T-helper 1 cell treated with Interleukin-12 subunit alpha and Interleukin-12 subunit beta and Interleukin-4 antibody, amounts not matched to agents 30 ng/mL and 1 ng/mL, for 36 hours (primary cell): Measurements from ENCODE around the gene INPP5D. TPM values are rescaled to one million over a fixed set of nuclear protein-coding genes. Genes with fewer than 3 reads are reported as not detected.

Source experiments
- intact Hi-C: fragments of 100-400 bp; cut with micrococcal nuclease; formaldehyde crosslinking; loops from one replicate; pipeline ENCODE4 v1.15.1; 2024
- total RNA-seq: library from RNA; stranded (reverse); gene quantifications from 2 replicates; pipeline ENCODE4 v1.2.3, GENCODE V29; 2022

Gene INPP5D
- total RNA-seq, 1 donor from 2014 or later, result 128 TPM

DNA sequence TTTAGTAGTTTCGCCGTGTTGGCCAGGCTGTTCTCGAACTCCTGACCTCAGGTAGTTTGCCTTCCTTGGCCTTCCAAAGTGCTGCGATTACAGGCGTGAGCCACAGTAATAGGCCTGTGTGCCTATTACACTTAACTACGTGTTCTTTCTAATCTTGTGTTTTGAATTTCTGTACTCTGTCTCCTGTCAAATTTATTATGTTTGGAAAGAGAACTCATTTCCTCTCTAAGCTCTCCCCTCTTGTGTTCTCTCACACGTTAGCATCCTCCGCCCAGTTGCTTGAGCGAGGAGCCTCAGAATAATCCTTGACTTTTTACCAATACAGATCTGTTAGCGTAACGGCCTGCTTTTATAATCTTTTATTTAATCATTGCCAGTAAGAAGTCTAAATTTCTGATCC is 195.0 kb downstream of the INPP5D start:
- intact Hi-C loops, result loop anchor here (10.0 kb wide), 1 partner anchor 1630 kb away; no protein-coding TSS in a partner anchor

- intact Hi-C loops, result loop anchor here (10.0 kb wide), 1 partner anchor 1631 kb away; no protein-coding TSS in a partner anchor
Observed at GRCh38 chr2:233256048-233256447, 195.9 kb downstream of the INPP5D start.

Other genes starting within 250 kb of the INPP5D start
- 1.2 TPM in 2 replicates for gene SNORC, start 190.1 kb upstream of the INPP5D start, total RNA-seq
- not detected in 2 replicates for gene NGEF, start 47.1 kb upstream of the INPP5D start, total RNA-seq
- gene NEU2, start 27.7 kb upstream of the INPP5D start, total RNA-seq, result not detected in 2 replicates
- 57.1 and 74.8 TPM in 2 replicates for gene ATG16L1, start 191.3 kb downstream of the INPP5D start, total RNA-seq
- not detected in 2 replicates for gene SAG, start 247.5 kb downstream of the INPP5D start, total RNA-seq